Fibroblast of skin of right quadriceps (primary cell): ENCODE results near the gene LIPJ.

Experiments used
- DNase-seq: peaks from one replicate; pipeline ENCODE4 v3.0.0-alpha.2; 2013

The LIPJ gene

GRCh38 chr10:88598055-88598454 is 11.5 kb downstream of the LIPJ start:
- DNase-seq, result no peak

- DNase-seq, result no peak
Measured at GRCh38 chr10:88608052-88608732, 21.6 kb downstream of the LIPJ start.

- no peak for DNase-seq
Measured at GRCh38 chr10:88608780-88609179, 22.2 kb downstream of the LIPJ start.

DNA sequence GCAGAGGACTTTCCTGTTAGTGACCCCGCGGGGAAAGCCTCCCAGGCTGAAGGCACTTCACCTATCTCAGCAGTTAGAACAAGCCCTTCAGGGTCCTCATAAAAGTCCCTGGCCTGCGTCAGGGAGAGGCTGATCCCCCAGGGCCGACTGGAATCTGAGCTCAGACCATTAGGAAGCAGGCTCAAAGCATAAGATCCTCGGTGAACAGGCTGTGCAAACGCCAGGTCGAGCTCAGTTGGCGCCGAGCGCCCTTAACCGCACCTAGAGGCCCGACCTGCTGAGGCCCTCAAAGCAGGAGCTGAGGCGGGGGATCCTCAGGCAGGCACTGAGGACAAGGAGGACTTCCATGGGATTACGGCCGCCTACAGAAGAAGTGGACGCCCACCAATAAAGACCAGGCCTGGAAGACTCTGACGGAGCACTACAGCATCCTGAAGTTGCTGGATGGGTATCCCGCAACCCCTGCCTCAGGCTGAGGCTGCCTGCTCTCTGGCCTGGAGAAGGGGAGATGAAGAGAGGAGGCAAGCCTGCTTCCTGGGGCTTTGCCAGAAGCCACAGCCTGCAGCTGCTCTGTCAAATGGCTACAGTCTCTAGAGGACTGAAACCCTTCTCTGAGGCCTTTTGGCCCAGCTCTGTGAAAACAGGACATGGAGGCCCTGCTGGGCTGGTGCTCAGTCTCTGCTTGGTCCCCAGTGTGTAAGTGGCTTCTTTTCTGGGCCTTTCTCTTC is 29.9 kb downstream of the LIPJ start:
- DNase-seq, result no peak

- no peak for DNase-seq
Measured at GRCh38 chr10:88617772-88618300, 31.3 kb downstream of the LIPJ start.

GRCh38 chr10:88618496-88618895 is 31.9 kb downstream of the LIPJ start:
- no peak for DNase-seq

DNA sequence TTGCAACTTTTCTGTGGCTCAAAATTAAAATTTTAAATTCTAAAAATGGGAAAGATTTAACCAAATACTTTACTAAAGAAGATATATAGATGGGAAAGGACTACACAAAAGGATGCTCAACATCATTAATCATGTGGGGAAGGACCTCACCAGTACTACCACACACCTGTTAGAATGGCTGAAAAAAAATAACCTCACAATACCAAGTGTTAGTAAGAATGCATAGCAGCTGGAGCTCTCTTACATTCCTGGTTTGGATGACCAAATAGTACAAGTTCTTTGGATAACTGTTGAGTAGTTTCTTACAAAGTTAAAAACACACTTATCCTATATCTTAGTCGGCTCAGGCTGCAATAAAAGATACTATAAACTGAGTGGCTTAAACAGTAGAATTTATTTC is 33.9 kb downstream of the LIPJ start:
- DNase-seq, result no peak

GRCh38 chr10:88623835-88624234 is 37.3 kb downstream of the LIPJ start:
- DNase-seq, result no peak

DNA sequence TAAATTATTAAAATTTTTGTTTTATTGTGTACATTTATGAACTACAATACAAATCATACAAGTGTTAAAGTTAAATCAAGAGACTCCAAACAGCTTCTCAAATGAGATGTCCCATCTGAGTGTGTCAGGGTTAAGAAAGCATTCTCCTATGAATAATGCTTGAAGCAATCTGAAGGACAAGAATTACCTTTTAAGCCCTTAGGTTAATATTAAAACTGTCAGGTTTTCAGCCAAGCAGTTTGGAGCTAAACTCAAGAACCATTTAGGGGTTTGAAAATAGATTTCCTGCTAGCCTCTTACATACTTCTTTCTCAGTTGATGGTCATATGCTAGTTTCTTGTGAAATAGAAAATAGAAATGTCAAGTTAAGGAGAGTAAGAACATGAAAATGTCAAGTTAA is 38.3 kb downstream of the LIPJ start:
- no peak for DNase-seq

DNA sequence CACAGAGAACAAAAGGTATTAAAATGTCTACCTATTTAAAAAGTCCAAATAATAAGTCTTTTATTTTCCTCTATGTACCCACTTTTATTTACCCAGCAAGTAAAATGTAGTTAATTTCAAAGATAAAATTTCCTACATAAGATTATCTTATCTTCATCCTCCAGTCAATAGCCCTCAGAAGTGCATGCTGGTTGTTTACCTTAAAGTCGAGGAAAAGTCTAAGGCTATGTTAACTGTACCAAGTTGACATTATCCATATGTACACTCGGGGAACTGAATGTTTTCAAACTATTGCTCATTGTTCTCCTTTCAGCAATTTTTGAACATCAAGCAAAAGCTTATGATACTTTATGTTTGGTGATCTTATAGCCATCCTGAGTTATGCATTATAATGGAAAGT is 53.6 kb downstream of the LIPJ start:
- no peak for DNase-seq

DNA sequence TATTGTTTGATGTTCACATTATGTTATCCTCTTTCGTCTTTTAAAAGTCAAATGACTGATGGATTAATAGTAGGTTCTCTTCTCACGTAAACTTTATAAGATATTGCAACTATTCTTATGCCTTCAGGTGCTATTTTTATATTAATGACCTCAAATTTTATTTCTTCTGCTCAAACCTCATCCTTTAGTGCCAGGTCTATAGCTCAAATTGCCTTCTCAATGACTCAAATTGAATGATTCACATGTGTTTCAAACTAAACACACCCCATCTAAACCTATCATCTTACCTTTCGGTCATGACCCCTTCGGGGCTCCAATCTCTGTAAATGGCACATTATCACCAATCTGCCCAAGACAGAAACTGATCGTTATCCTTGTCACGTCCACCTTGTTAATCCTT is 55.6 kb downstream of the LIPJ start:
- DNase-seq, result no peak

DNA sequence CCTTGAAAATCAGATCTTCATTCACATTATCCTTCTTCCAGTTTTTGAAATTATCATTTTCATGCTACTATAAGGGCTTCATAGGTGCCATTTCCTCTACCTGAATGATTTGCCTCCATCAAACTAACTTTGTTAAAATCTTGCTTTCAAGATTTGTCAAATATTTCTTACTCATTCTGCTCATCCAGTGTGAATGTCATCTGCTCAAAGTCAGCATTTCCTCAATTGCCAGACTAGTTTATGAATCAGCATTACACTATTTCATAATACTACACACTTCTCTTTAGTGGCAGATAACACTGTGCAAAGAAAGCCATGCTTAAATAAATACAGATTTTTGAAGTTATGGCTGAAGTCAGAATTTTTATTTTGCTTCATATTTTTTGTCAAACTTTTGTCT is 56.4 kb downstream of the LIPJ start:
- DNase-seq, result peak; percentile 47

GRCh38 chr10:88647061-88647615 is 60.6 kb downstream of the LIPJ start:
- no peak for DNase-seq

GRCh38 chr10:88651101-88651551 is 64.6 kb downstream of the LIPJ start:
- DNase-seq, result peak; percentile 95

DNA sequence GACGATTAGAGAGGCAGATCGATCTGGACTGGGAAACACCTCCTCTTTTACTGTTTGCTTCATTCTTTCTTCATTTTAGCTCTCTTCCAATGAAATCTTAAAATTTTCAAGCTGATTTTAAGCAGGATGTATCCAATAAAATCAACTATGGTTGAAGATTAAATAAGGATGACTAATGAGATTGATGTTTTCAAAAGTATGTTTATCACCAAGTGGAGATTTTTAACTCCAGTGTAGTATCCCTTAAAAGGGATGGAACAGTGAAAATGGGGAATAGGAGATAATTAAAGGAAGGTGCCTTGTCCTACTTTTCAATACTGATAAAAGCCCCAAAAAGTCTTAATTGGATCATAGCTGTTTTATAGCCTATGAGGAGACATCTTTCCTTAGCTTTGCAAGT is 66.1 kb downstream of the LIPJ start:
- peak; percentile 56 for DNase-seq
